Brain microvascular endothelial cell (primary cell): ENCODE measurements around the gene PGLYRP4.

ENCODE experiments used
- DNase-seq: peaks from one replicate; pipeline ENCODE4 v3.0.0-alpha.2; 2020
- H3K27ac ChIP-seq: fragments of 250-450 bp; sonication (Bioruptor Pico); 2 replicates; pipeline ENCODE4 v1.5.1; 2020; ENCODE audit warnings: mild to moderate bottlenecking, moderate library complexity
- H3K27me3 ChIP-seq: fragments of 250-450 bp; sonication (Bioruptor Pico); replicated peaks from 2 replicates; pipeline ENCODE4 v1.5.1; 2020; ENCODE audit warnings: mild to moderate bottlenecking
- H3K36me3 ChIP-seq: fragments of 250-450 bp; sonication (Bioruptor Pico); replicated peaks from 2 replicates; pipeline ENCODE4 v1.5.1; 2020; ENCODE audit warnings: mild to moderate bottlenecking
- H3K4me3 ChIP-seq: 2 replicates; pipeline ENCODE4 v1.5.1; 2011; ENCODE audit warnings: low read depth, mild to moderate bottlenecking, control low read depth, low read length, moderate library complexity
- in situ Hi-C: cut with HindIII; loops from 2 replicates; pipeline ENCODE4 v1.10.0; 2017; ENCODE audit warnings: low sequenced_read_pairs, low pct_ligation_motif_present
- TF ChIP-seq, protein P1 (sequence below): IDR thresholded peaks from 2 replicates; pipeline ENCODE4 v1.5.1; 2011; ENCODE audit warnings: low read depth, mild to moderate bottlenecking, moderate library complexity, low read length, control low read depth, inconsistent platforms; ENCODE audit errors: missing control alignments

The PGLYRP4 gene

GRCh38 chr1:153357853-153358690 lies 9.4 kb upstream of the PGLYRP4 start, which contains the start of gene S100A9:
TSS of gene S100A9 (plus strand) at chr1:153357854. CDS start at chr1:153358284, 430 bp downstream.
- in situ Hi-C loops = loop anchor here (25.0 kb wide), 1 partner anchor 129 kb away; no protein-coding TSS in a partner anchor
- Histone ChIP-seq H3K4me3 (no peak within 1 kb of the TSS), H3K36me3 (no peaks in the 10 kb centered on the region), H3K27me3 (peaks cover 3% of the 10 kb centered on the region), H3K27ac (no peak within 1 kb of the TSS)
- TF ChIP-seq, protein P1, sequence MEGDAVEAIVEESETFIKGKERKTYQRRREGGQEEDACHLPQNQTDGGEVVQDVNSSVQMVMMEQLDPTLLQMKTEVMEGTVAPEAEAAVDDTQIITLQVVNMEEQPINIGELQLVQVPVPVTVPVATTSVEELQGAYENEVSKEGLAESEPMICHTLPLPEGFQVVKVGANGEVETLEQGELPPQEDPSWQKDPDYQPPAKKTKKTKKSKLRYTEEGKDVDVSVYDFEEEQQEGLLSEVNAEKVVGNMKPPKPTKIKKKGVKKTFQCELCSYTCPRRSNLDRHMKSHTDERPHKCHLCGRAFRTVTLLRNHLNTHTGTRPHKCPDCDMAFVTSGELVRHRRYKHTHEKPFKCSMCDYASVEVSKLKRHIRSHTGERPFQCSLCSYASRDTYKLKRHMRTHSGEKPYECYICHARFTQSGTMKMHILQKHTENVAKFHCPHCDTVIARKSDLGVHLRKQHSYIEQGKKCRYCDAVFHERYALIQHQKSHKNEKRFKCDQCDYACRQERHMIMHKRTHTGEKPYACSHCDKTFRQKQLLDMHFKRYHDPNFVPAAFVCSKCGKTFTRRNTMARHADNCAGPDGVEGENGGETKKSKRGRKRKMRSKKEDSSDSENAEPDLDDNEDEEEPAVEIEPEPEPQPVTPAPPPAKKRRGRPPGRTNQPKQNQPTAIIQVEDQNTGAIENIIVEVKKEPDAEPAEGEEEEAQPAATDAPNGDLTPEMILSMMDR = no peak
- DNase-seq = no peak

DNA sequence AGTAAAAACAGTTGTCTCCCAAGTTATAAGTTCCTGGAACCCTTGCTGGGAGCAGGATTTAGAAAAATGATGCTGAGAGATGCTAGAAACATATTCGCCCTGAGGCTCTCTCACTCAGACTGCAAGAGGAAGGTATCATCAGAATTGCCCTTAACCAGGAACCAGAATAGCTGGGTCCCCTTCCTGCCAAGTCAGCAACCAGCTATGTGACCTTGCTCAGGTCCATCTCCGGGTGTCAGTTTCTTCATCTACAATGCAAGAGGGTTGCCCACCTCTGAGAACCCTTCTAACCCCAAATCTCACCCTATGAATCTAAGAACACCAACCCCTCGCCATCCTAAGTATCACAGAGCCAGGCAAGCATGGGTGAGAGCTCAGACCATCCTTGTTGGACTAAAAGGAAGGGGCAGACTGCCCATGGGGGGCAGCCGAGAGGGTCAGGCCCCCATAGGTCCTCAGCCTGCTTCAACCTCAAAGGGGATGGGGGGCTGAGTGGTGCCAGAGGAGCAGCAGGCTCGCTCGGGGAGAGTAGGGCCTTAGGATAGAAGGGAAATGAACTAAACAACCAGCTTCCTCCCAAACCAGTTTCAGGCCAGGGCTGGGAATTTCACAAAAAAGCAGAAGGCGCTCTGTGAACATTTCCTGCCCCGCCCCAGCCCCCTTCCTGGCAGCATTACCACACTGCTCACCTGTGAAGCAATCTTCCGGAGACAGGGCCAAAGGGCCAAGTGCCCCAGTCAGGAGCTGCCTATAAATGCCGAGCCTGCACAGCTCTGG lies 8.6 kb upstream of the PGLYRP4 start:
- peaks cover 3% of the 10 kb centered on the region for H3K27me3 ChIP-seq
- no peaks in the 10 kb centered on the region for H3K36me3 ChIP-seq
- no peak overlapping the region for H3K27ac ChIP-seq
- H3K4me3 ChIP-seq = no peak overlapping the region
- in situ Hi-C loops = loop anchor here (25.0 kb wide), 1 partner anchor 130 kb away; no protein-coding TSS in a partner anchor
- TF ChIP-seq, protein P1 = no peak
- DNase-seq = no peak

GRCh38 chr1:153356392-153357075 lies 7.9 kb upstream of the PGLYRP4 start:
- H3K27ac ChIP-seq = no peak overlapping the region
- H3K36me3 ChIP-seq = no peaks in the 10 kb centered on the region
- TF ChIP-seq, protein P1 = no peak
- in situ Hi-C loops = loop anchor here (25.0 kb wide), 1 partner anchor 131 kb away; no protein-coding TSS in a partner anchor
- DNase-seq = no peak
- no peak overlapping the region for H3K4me3 ChIP-seq
- H3K27me3 ChIP-seq = peaks cover 3% of the 10 kb centered on the region

DNA sequence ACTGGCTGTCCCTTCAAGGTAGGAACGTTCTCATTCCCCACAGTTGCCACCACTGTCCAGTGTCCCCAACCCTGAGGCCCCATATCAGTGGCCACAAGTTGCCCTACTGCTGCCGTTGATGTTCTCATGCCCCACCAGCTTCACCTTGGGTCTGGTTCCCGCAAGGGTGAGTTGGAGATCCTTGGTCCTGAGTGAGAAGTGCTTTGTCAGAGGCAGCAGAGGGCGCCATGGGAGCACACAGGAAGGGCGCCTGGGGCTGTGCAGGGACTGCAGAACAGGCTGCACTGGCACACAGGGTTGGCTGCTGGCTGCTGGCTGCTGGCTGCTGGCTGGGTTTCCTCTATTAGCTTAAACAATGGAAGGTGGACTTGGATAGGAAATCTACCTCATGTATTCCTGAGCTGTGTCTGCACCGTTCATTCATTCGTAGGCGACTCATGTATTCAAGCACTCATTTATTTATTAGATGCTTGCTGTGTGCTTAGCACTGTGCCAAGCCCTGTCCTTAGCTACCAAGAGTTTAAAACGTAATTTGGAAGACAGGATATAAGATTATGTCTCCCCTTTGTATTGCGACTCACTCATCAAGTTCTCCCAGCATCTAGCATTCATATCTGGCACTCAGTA lies 6.9 kb upstream of the PGLYRP4 start:
- peak; percentile 18 for DNase-seq
- in situ Hi-C loops = loop anchor here (25.0 kb wide), 1 partner anchor 132 kb away; no protein-coding TSS in a partner anchor
- H3K4me3 ChIP-seq = no peak overlapping the region

More for the DNA sequence above, 6.9 kb upstream of the PGLYRP4 start:
- Histone ChIP-seq H3K36me3 (no peaks in the 10 kb centered on the region), H3K27me3 (peaks cover 3% of the 10 kb centered on the region), H3K27ac (no peak overlapping the region)
- TF ChIP-seq, protein P1 = peak; percentile 70
